ENCODE results near the gene SAPCD2. TPM values are rescaled to one million over a fixed set of nuclear protein-coding genes. Genes with fewer than 3 reads are reported as not detected.

Gene SAPCD2
- total RNA-seq, 2 donors from 2014 or later, result 20.8 to 24.9 TPM

DNA sequence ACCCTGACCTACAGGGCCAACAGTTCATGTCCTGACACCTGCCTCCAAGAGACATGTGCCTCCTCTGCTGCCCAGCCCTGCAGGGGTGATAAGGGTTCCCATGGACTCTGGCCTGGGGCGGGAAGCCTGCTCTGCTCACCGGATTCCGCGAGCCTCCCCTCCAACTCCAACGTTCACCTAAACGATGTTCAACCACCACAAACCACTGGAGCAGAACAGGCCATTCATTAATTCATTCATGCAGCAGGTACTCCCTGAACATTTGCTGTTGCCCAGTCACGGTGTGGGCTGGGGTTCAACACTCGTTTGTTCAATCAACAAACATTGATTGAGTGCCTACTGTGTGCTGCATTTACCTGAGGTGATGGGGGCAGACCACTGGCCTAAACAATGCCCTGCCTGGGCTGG lies 3.6 kb upstream of the SAPCD2 start:
- Histone ChIP-seq H3K27ac (ENCODE audit: low read depth, low read length) (no peak overlapping the region), H3K9me3 (ENCODE audit: control insufficient read depth, low read length) (no peaks in the 10 kb centered on the region), H3K36me3 (ENCODE audit: control insufficient read depth, insufficient read depth, low read length) (no peaks in the 10 kb centered on the region), H3K27me3 (ENCODE audit: control insufficient read depth, insufficient read depth, low read length, poor library complexity, severe bottlenecking) (peaks cover 25% of the 10 kb centered on the region), H3K4me3 (ENCODE audit: low read length) (no peak overlapping the region), H3K4me1 (ENCODE audit: control insufficient read depth, insufficient read depth, low read length) (no peaks in the 10 kb centered on the region), H3K9ac (ENCODE audit: extremely low read depth, low read length, poor library complexity, severe bottlenecking) (no peak overlapping the region)
- WGBS, 2 experiments (ENCODE audit: insufficient coverage in 1 of 2, insufficient read length in 1 of 2), result 93% methylated on average over 8 of the region's 8 CpGs
- H3K36me3 Mint-ChIP-seq (ENCODE audit: low read depth), result no peaks in the 10 kb centered on the region
- peaks cover 4% of the 10 kb centered on the region for H3K4me1 Mint-ChIP-seq
- DNase-seq, result no peak
- no peaks in the 10 kb centered on the region for H3K9me3 Mint-ChIP-seq
- H3K27ac Mint-ChIP-seq, result no peak overlapping the region
- peaks cover 38% of the 10 kb centered on the region for H3K27me3 Mint-ChIP-seq (ENCODE audit: insufficient read depth)
- TF ChIP-seq, protein P1, sequence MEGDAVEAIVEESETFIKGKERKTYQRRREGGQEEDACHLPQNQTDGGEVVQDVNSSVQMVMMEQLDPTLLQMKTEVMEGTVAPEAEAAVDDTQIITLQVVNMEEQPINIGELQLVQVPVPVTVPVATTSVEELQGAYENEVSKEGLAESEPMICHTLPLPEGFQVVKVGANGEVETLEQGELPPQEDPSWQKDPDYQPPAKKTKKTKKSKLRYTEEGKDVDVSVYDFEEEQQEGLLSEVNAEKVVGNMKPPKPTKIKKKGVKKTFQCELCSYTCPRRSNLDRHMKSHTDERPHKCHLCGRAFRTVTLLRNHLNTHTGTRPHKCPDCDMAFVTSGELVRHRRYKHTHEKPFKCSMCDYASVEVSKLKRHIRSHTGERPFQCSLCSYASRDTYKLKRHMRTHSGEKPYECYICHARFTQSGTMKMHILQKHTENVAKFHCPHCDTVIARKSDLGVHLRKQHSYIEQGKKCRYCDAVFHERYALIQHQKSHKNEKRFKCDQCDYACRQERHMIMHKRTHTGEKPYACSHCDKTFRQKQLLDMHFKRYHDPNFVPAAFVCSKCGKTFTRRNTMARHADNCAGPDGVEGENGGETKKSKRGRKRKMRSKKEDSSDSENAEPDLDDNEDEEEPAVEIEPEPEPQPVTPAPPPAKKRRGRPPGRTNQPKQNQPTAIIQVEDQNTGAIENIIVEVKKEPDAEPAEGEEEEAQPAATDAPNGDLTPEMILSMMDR (conservative IDR thresholded peaks at IDR 0.05), result no peak
- H3K4me3 Mint-ChIP-seq, result no peak overlapping the region

DNA sequence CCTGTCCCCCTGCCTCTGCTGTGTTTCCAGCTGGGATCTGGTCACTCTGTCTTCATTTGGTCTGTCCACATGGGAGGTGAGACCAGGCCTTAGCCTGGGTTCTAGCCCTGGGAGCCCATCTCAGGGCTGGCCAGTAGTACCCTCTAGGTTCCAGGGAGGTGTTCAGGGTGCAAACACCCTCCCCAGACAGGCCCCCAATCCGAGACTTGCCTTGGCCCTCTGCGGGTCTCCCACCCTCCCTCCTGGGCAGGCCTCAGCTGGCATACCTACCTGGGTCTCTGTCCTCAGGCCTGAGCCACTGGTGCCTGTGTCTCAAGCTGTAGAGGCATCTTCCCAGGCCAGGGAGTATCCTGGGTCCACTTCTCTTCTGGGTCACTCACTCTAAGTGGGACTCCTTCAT lies 925 bp upstream of the SAPCD2 start:
- peak overlapping the region; percentile 66 for H3K27ac ChIP-seq (ENCODE audit: low read depth, low read length)
- H3K9ac ChIP-seq (ENCODE audit: extremely low read depth, low read length, poor library complexity, severe bottlenecking), result no peak overlapping the region
- DNase-seq, result no peak

DNA sequence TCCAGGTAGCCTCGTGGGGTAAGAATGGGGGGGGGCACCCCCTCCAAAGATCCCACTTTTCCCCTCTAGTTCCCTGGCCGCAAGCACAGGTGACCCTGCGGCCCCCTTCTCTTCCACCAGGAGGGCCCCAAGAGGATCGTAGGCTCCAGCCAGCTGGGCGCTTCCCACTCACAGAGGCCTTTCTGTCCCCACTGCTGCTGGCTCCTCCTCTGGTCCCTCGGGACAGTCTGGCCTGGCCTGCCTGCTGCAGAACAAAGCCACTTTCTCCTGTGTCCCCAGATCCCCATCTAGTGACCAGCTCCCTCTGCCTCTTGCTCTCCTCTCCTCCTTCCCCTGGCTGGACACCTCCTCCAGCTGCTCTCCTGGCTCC lies 534 bp upstream of the SAPCD2 start:
- Histone ChIP-seq H3K9ac (ENCODE audit: extremely low read depth, low read length, poor library complexity, severe bottlenecking) (no peak overlapping the region), H3K27ac (ENCODE audit: low read depth, low read length) (peak overlapping the region; percentile 66), H3K27me3 (ENCODE audit: control insufficient read depth, insufficient read depth, low read length, poor library complexity, severe bottlenecking) (no peaks in the 10 kb centered on the region), H3K4me1 (ENCODE audit: control insufficient read depth, insufficient read depth, low read length) (peaks cover 3% of the 10 kb centered on the region), H3K36me3 (ENCODE audit: control insufficient read depth, insufficient read depth, low read length) (no peaks in the 10 kb centered on the region), H3K9me3 (ENCODE audit: control insufficient read depth, low read length) (no peaks in the 10 kb centered on the region), H3K4me3 (ENCODE audit: low read length) (peak overlapping the region; percentile 66)
- peaks cover 14% of the 10 kb centered on the region for H3K27me3 Mint-ChIP-seq (ENCODE audit: insufficient read depth)
- H3K36me3 Mint-ChIP-seq (ENCODE audit: low read depth), result no peaks in the 10 kb centered on the region
- 43 to 44% methylated on average over 3 to 6 of the region's 6 CpGs for WGBS, 2 experiments (ENCODE audit: insufficient coverage in 1 of 2, insufficient read length in 1 of 2)
- H3K4me1 Mint-ChIP-seq, result peaks cover 15% of the 10 kb centered on the region
- H3K9me3 Mint-ChIP-seq, result no peaks in the 10 kb centered on the region
- peak overlapping the region; percentile 54 for H3K4me3 Mint-ChIP-seq
- TF ChIP-seq, protein P1 (conservative IDR thresholded peaks at IDR 0.05), result peak; percentile 65
- H3K27ac Mint-ChIP-seq, result no peak overlapping the region
- no peak for DNase-seq

More for the DNA sequence above, 925 bp upstream of the SAPCD2 start:
- Histone ChIP-seq H3K36me3 (ENCODE audit: control insufficient read depth, insufficient read depth, low read length) (no peaks in the 10 kb centered on the region), H3K4me1 (ENCODE audit: control insufficient read depth, insufficient read depth, low read length) (peaks cover 3% of the 10 kb centered on the region), H3K9me3 (ENCODE audit: control insufficient read depth, low read length) (no peaks in the 10 kb centered on the region), H3K27me3 (ENCODE audit: control insufficient read depth, insufficient read depth, low read length, poor library complexity, severe bottlenecking) (peaks cover 3% of the 10 kb centered on the region), H3K4me3 (ENCODE audit: low read length) (peak overlapping the region; percentile 66)
- Mint-ChIP-seq H3K27me3 (ENCODE audit: insufficient read depth) (peaks cover 18% of the 10 kb centered on the region), H3K36me3 (ENCODE audit: low read depth) (no peaks in the 10 kb centered on the region), H3K9me3 (no peaks in the 10 kb centered on the region), H3K4me3 (peak overlapping the region; percentile 54), H3K4me1 (peaks cover 15% of the 10 kb centered on the region), H3K27ac (no peak overlapping the region)
- TF ChIP-seq, protein P1 (conservative IDR thresholded peaks at IDR 0.05), result no peak
- 94 to 100% methylated on average over 2 of the region's 2 CpGs for WGBS, 2 experiments (ENCODE audit: insufficient coverage in 1 of 2, insufficient read length in 1 of 2)

All from endodermal cell (in vitro differentiated cells).